GM12878 (cell line): Measurements from ENCODE around the gene MAD1L1. TPM values are rescaled to one million over a fixed set of nuclear protein-coding genes. Genes with fewer than 3 reads are reported as not detected.

ENCODE experiments used
- BHLHE40 ChIP-seq, 2 experiments: fragments of 450-650 bp in 1 of 2; IDR thresholded peaks; 2 replicates each; pipeline ENCODE4 v1.6.1; 2011 to 2017; ENCODE audit warnings: low read depth in 2 of 2, borderline replicate concordance in 1 of 2, improper control_type of control experiment in 1 of 2, low read length in 1 of 2, mild to moderate bottlenecking in 1 of 2
- HDAC6 ChIP-seq: fragments of 200-600 bp; sonication (generic); IDR thresholded peaks from one replicate; pipeline ENCODE4 v1.8.0; 2017; ENCODE audit warnings: antibody characterized with exemption; ENCODE audit not compliant: unreplicated experiment
- JUND ChIP-seq: IDR thresholded peaks from 2 replicates; pipeline ENCODE4 v1.6.1; 2012; ENCODE audit warnings: low read depth, mild to moderate bottlenecking, low read length, improper control_type of control experiment, moderate library complexity
- SIX5 ChIP-seq: IDR thresholded peaks from 2 replicates; pipeline ENCODE4 v1.6.1; 2011; ENCODE audit warnings: mild to moderate bottlenecking, low read depth, low read length, moderate library complexity; ENCODE audit not compliant: severe bottlenecking
- SMC3 ChIP-seq: IDR thresholded peaks from 2 replicates; pipeline ENCODE4 v1.6.1; 2011; ENCODE audit warnings: low read length, improper control_type of control experiment, borderline replicate concordance
- TARDBP ChIP-seq: IDR thresholded peaks from 2 replicates; pipeline ENCODE4 v1.6.1; 2016; ENCODE audit warnings: borderline replicate concordance
- polyA plus RNA-seq, 11 experiments: library from polyadenylated mRNA; depleted of rRNA in 4 of 11; unstranded in 6 of 11; stranded (reverse) in 5 of 11; fragments of >200 nt; fragmentation: Nextera tagmentation in 4 of 11; fragmentation: Illumina TruSeq in 1 of 11; extraction: Ambion mirVana in 4 of 11; extraction: Trizol in 1 of 11; gene quantifications; 1 replicate in 1 of 11; 2 replicates in 10 of 11; pipeline versions ENCODE4 v1.2.1 to v1.2.3, GENCODE V29; 2011 to 2016; ENCODE audit warnings: inconsistent platforms in 2 of 11, missing spikeins in 2 of 11, low read depth in 1 of 11
- total RNA-seq, 4 experiments: library from RNA; depleted of rRNA in 3 of 4; stranded (reverse); fragments of >200 nt in 3 of 4; fragmentation: Illumina TruSeq in 1 of 4; extraction: Trizol in 1 of 4; gene quantifications; 2 replicates each; pipeline versions ENCODE4 v1.2.1 to v1.2.3, GENCODE V29; 2013 to 2021
- TF ChIP-seq, protein P1 (sequence below): fragments of 450-650 bp; IDR thresholded peaks from 2 replicates; pipeline ENCODE4 v1.6.1; 2016; ENCODE audit warnings: mild to moderate bottlenecking, moderate library complexity, borderline replicate concordance
- TF ChIP-seq, protein P2 (sequence below): fragments of 450-650 bp; IDR thresholded peaks from 2 replicates; pipeline ENCODE4 v1.6.1; 2017; ENCODE audit warnings: mild to moderate bottlenecking, moderate library complexity

MAD1L1 gene
- total and polyA plus RNA-seq, 10 of the 15 experiments (the other 5 are each of a cell fraction or from before 2014, with no cell fraction given) = 2.2 to 76.8 (median 38.3) TPM

DNA sequence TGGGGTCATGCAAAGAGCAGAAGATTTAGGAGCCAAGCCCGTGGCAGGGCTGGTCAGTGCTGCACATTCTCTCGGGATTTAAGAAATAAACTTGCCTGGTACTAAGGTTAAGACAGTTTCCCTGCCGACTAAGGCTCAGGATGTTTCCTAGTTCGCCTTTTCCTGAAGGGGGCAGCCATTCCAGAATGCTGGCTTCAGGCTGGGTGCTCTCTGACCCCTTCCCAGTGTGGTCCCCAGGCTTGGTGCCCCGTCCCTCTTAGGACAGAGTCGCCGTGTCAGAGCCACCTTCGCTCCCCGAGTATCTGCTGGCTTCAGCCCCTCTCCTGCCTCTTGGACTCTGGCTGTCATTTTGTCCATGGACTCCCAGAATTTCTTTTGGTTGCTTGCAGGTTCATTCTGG lies 445.5 kb downstream of the MAD1L1 start (continued):
- TF ChIP-seq, protein P1, sequence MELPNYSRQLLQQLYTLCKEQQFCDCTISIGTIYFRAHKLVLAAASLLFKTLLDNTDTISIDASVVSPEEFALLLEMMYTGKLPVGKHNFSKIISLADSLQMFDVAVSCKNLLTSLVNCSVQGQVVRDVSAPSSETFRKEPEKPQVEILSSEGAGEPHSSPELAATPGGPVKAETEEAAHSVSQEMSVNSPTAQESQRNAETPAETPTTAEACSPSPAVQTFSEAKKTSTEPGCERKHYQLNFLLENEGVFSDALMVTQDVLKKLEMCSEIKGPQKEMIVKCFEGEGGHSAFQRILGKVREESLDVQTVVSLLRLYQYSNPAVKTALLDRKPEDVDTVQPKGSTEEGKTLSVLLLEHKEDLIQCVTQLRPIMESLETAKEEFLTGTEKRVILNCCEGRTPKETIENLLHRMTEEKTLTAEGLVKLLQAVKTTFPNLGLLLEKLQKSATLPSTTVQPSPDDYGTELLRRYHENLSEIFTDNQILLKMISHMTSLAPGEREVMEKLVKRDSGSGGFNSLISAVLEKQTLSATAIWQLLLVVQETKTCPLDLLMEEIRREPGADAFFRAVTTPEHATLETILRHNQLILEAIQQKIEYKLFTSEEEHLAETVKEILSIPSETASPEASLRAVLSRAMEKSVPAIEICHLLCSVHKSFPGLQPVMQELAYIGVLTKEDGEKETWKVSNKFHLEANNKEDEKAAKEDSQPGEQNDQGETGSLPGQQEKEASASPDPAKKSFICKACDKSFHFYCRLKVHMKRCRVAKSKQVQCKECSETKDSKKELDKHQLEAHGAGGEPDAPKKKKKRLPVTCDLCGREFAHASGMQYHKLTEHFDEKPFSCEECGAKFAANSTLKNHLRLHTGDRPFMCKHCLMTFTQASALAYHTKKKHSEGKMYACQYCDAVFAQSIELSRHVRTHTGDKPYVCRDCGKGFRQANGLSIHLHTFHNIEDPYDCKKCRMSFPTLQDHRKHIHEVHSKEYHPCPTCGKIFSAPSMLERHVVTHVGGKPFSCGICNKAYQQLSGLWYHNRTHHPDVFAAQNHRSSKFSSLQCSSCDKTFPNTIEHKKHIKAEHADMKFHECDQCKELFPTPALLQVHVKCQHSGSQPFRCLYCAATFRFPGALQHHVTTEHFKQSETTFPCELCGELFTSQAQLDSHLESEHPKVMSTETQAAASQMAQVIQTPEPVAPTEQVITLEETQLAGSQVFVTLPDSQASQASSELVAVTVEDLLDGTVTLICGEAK = no peak
- TF ChIP-seq HDAC6 (no peak), BHLHE40 (IDR thresholded peaks at IDR 0.05; ENCODE audit: borderline replicate concordance in 1 of 2, low read depth in 2 of 2, low read length in 1 of 2) (no peak), SIX5 (no peak), TARDBP (no peak), SMC3 (no peak), JUND (no peak)
- TF ChIP-seq, protein P2, sequence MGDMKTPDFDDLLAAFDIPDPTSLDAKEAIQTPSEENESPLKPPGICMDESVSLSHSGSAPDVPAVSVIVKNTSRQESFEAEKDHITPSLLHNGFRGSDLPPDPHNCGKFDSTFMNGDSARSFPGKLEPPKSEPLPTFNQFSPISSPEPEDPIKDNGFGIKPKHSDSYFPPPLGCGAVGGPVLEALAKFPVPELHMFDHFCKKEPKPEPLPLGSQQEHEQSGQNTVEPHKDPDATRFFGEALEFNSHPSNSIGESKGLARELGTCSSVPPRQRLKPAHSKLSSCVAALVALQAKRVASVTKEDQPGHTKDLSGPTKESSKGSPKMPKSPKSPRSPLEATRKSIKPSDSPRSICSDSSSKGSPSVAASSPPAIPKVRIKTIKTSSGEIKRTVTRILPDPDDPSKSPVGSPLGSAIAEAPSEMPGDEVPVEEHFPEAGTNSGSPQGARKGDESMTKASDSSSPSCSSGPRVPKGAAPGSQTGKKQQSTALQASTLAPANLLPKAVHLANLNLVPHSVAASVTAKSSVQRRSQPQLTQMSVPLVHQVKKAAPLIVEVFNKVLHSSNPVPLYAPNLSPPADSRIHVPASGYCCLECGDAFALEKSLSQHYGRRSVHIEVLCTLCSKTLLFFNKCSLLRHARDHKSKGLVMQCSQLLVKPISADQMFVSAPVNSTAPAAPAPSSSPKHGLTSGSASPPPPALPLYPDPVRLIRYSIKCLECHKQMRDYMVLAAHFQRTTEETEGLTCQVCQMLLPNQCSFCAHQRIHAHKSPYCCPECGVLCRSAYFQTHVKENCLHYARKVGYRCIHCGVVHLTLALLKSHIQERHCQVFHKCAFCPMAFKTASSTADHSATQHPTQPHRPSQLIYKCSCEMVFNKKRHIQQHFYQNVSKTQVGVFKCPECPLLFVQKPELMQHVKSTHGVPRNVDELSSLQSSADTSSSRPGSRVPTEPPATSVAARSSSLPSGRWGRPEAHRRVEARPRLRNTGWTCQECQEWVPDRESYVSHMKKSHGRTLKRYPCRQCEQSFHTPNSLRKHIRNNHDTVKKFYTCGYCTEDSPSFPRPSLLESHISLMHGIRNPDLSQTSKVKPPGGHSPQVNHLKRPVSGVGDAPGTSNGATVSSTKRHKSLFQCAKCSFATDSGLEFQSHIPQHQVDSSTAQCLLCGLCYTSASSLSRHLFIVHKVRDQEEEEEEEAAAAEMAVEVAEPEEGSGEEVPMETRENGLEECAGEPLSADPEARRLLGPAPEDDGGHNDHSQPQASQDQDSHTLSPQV = no peak
